K562 (cell line): ENCODE data around the gene HAUS7. TPM values are rescaled to one million over a fixed set of nuclear protein-coding genes. Genes with fewer than 3 reads are reported as not detected.

Experiments used
- HIVEP1 ChIP-seq: fragments of 250-450 bp; sonication (Bioruptor Pico); IDR thresholded peaks from 2 replicates; pipeline ENCODE4 v1.4.0; 2020; ENCODE audit warnings: mild to moderate bottlenecking
- KAT2B ChIP-seq: IDR thresholded peaks from one replicate; pipeline ENCODE4 v1.6.1; 2012; ENCODE audit warnings: low read depth, mild to moderate bottlenecking, control low read depth, inconsistent platforms, low read length, moderate library complexity
- MEIS2 ChIP-seq: fragments of 450-650 bp; IDR thresholded peaks from 2 replicates; pipeline ENCODE4 v1.6.1; 2014; ENCODE audit warnings: mild to moderate bottlenecking; ENCODE audit not compliant: partially characterized antibody
- MYC ChIP-seq, 2 experiments: fragments of 250-450 bp in 1 of 2; sonication (Bioruptor Pico) in 1 of 2; IDR thresholded peaks; 2 replicates each; pipeline versions ENCODE4 v1.5.1 to v1.6.1; 2012 to 2021; ENCODE audit warnings: low read depth in 2 of 2, borderline replicate concordance in 1 of 2, improper control_type of control experiment in 1 of 2, low read length in 1 of 2, mild to moderate bottlenecking in 1 of 2, moderate library complexity in 1 of 2
- NCOA6 ChIP-seq: fragments of 450-650 bp; IDR thresholded peaks from 2 replicates; pipeline ENCODE4 v1.6.1; 2017; ENCODE audit warnings: mild to moderate bottlenecking
- NFE2 ChIP-seq: IDR thresholded peaks from 2 replicates; pipeline ENCODE4 v1.6.1; 2014; ENCODE audit warnings: antibody characterized with exemption, low read depth
- RFX1 ChIP-seq: fragments of 450-650 bp; IDR thresholded peaks from 2 replicates; pipeline ENCODE4 v1.6.1; 2016; ENCODE audit warnings: mild to moderate bottlenecking, moderate library complexity
- SREBF1 ChIP-seq: fragments of 150-350 bp; IDR thresholded peaks from 2 replicates; pipeline ENCODE4 v1.6.1; 2014; ENCODE audit warnings: antibody characterized with exemption, low read depth, low read length, borderline replicate concordance
- ZBTB9 ChIP-seq: fragments of 450-650 bp; formaldehyde crosslinking; IDR thresholded peaks from 2 replicates; pipeline ENCODE4 v1.4.0; 2020; ENCODE audit warnings: mild to moderate bottlenecking, moderate library complexity
- ZFP1 ChIP-seq: fragments of 450-650 bp; formaldehyde crosslinking; IDR thresholded peaks from 2 replicates; pipeline ENCODE4 v1.4.0; 2020; ENCODE audit warnings: mild to moderate bottlenecking, mixed read lengths
- ZNF280B ChIP-seq: fragments of 250-450 bp; sonication (Bioruptor Pico); IDR thresholded peaks from 2 replicates; pipeline ENCODE4 v1.5.1; 2021; ENCODE audit warnings: mild to moderate bottlenecking
- ZNF778 ChIP-seq: fragments of 450-650 bp; formaldehyde crosslinking; IDR thresholded peaks from 2 replicates; pipeline ENCODE4 v1.4.0; 2020; ENCODE audit warnings: mild to moderate bottlenecking, moderate library complexity
- polyA plus RNA-seq, 8 experiments: library from polyadenylated mRNA; depleted of rRNA in 4 of 8; stranded (reverse) in 5 of 8; unstranded in 3 of 8; fragments of >200 nt; fragmentation: Nextera tagmentation in 2 of 8; fragmentation: Illumina TruSeq in 1 of 8; extraction: Ambion mirVana in 2 of 8; extraction: Trizol in 1 of 8; gene quantifications; 2 replicates each; pipeline versions ENCODE4 v1.2.1 to v1.2.3, GENCODE V29; 2011 to 2014; ENCODE audit warnings: inconsistent platforms in 1 of 8, missing spikeins in 1 of 8
- total RNA-seq, 7 experiments: library from RNA; depleted of rRNA in 6 of 7; stranded (reverse); fragments of >200 nt in 6 of 7; fragmentation: Illumina TruSeq in 2 of 7; extraction: Trizol in 2 of 7; gene quantifications; 2 replicates each; pipeline versions ENCODE4 v1.2.1 to v1.2.3, GENCODE V29; 2011 to 2021; ENCODE audit warnings: low replicate concordance in 1 of 7
- TF ChIP-seq, protein P1 (sequence below), 3 experiments: fragments of 200-800 bp in 1 of 3; fragments of 250-450 bp in 1 of 3; fragments of 450-650 bp in 1 of 3; sonication (Bioruptor Pico) in 1 of 3; sonication (Bioruptor generic) in 1 of 3; formaldehyde crosslinking in 1 of 3; IDR thresholded peaks; 2 replicates each; pipeline versions ENCODE4 v1.6.1 to v1.8.0; 2016 to 2022; ENCODE audit warnings: mild to moderate bottlenecking in 2 of 3, missing genetic modification characterization in 2 of 3, missing compliant biosample characterization in 1 of 3, moderate library complexity in 1 of 3
- TF ChIP-seq, protein P2 (sequence below), 2 experiments: fragments of 200-800 bp in 1 of 2; sonication (Bioruptor generic) in 1 of 2; sonication (generic) in 1 of 2; formaldehyde crosslinking in 1 of 2; IDR thresholded peaks in 1 of 2; conservative IDR thresholded peaks in 1 of 2; 2 replicates each; pipeline versions ENCODE4 v1.5.0 to v1.6.1; 2016 to 2020; ENCODE audit warnings: missing compliant biosample characterization in 1 of 2, missing genetic modification characterization in 1 of 2, missing genetic modification reagents in 1 of 2

Gene HAUS7
- total and polyA plus RNA-seq, 9 of the 15 experiments (the other 6 are each of a cell fraction or from before 2014, with no cell fraction given) = 10.0 to 94.9 (median 48.8) TPM

DNA sequence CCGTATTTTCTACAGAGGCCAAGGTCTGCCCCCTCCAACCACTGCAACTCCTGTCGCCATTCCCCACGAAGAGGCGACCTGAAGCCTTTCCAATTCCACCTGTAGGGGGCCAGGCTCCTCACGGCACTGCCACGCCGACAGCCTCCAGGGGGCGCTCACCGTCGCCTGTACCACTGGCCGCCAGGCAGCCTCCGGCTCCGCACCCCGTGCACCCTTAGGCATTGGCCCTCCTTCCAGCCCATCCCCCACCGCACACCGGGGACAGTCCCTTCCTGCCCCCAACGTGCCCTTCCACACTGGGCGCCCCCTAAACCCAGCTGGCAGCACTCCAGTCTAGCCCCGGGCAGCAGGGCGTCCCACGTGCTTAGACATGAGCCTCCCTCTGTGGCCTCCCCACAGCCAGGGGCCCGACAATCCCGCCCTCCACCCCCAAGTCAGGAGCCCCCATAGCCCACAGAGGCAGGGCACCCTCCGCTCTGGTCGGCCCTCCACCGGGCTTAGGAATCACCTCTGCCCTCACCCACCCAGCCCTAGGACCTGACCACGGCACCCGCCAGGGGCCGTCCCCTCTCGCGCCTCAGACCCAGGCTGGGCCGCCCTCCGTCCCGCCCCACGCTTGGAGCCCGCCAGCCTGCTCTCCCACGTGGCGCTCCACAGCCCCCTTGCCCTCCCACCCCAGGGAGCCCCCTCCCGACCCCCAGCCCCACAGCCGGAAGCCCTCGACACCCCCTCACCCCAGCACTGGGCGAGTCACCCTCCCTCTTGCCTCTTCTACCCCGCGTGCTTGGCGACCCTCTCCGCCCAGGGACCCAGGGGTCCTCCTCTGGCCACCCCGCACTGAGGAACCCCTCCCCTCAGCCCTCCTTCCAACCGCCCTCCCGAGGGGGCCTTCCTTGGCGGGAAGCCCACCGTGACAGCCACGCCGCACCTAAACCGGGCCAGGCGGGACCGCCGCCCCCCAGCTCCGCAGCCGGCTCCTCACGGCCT is 69.9 kb downstream of the HAUS7 start (continued):
- TF ChIP-seq, protein P1, sequence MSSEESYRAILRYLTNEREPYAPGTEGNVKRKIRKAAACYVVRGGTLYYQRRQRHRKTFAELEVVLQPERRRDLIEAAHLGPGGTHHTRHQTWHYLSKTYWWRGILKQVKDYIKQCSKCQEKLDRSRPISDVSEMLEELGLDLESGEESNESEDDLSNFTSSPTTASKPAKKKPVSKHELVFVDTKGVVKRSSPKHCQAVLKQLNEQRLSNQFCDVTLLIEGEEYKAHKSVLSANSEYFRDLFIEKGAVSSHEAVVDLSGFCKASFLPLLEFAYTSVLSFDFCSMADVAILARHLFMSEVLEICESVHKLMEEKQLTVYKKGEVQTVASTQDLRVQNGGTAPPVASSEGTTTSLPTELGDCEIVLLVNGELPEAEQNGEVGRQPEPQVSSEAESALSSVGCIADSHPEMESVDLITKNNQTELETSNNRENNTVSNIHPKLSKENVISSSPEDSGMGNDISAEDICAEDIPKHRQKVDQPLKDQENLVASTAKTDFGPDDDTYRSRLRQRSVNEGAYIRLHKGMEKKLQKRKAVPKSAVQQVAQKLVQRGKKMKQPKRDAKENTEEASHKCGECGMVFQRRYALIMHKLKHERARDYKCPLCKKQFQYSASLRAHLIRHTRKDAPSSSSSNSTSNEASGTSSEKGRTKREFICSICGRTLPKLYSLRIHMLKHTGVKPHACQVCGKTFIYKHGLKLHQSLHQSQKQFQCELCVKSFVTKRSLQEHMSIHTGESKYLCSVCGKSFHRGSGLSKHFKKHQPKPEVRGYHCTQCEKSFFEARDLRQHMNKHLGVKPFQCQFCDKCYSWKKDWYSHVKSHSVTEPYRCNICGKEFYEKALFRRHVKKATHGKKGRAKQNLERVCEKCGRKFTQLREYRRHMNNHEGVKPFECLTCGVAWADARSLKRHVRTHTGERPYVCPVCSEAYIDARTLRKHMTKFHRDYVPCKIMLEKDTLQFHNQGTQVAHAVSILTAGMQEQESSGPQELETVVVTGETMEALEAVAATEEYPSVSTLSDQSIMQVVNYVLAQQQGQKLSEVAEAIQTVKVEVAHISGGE (CRISPR knock-in tag; IDR thresholded peaks at IDR 0.05) = no peak
- TF ChIP-seq RFX1 (no peak), ZBTB9 (CRISPR knock-in tag) (no peak), NFE2 (no peak), ZFP1 (CRISPR knock-in tag) (no peak), HIVEP1 (no peak), ZNF280B (CRISPR knock-in tag) (no peak), MYC (IDR thresholded peaks at IDR 0.05; ENCODE audit: low read depth, low read length) (peak; percentile 53; the same call in 1 of the 2 replicates), MYC (CRISPR knock-in tag; IDR thresholded peaks at IDR 0.05; ENCODE audit: borderline replicate concordance, low read depth) (no peak), KAT2B (peak; percentile 66), ZNF778 (CRISPR knock-in tag) (no peak), SREBF1 (no peak), NCOA6 (no peak), MEIS2 (no peak)
- TF ChIP-seq, protein P2, sequence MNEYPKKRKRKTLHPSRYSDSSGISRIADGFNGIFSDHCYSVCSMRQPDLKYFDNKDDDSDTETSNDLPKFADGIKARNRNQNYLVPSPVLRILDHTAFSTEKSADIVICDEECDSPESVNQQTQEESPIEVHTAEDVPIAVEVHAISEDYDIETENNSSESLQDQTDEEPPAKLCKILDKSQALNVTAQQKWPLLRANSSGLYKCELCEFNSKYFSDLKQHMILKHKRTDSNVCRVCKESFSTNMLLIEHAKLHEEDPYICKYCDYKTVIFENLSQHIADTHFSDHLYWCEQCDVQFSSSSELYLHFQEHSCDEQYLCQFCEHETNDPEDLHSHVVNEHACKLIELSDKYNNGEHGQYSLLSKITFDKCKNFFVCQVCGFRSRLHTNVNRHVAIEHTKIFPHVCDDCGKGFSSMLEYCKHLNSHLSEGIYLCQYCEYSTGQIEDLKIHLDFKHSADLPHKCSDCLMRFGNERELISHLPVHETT (CRISPR knock-in tag; conservative IDR thresholded peaks at IDR 0.05 in 1 of 2, IDR thresholded peaks at IDR 0.05 in 1 of 2) = no peak
